Dendritic cell treated with granulocyte-macrophage colony-stimulating factor and Interleukin-4, amounts not matched to agents 40 ng/mL and 50 ng/mL, for 4 days (primary cell): ENCODE measurements around the gene FGB.

Source experiments
- H3K27ac Mint-ChIP-seq: one replicate; pipeline ENCODE4 v1.8.0; 2022; ENCODE audit warnings: mild to moderate bottlenecking, mixed read lengths
- H3K27me3 Mint-ChIP-seq: one replicate; pipeline ENCODE4 v1.8.0; 2022; ENCODE audit warnings: mild to moderate bottlenecking, mixed read lengths
- H3K36me3 Mint-ChIP-seq: one replicate; pipeline ENCODE4 v1.8.0; 2022; ENCODE audit warnings: low read depth, mixed read lengths
- H3K4me1 Mint-ChIP-seq: one replicate; pipeline ENCODE4 v1.8.0; 2022; ENCODE audit warnings: low read depth, mixed read lengths
- H3K4me3 Mint-ChIP-seq: one replicate; pipeline ENCODE4 v1.8.0; 2022; ENCODE audit warnings: mild to moderate bottlenecking, moderate library complexity, mixed read lengths
- H3K9me3 Mint-ChIP-seq: one replicate; pipeline ENCODE4 v1.8.0; 2022; ENCODE audit warnings: mixed read lengths
- intact Hi-C: fragments of 100-400 bp; cut with micrococcal nuclease; formaldehyde crosslinking; loops from one replicate; pipeline ENCODE4 v1.15.0; 2022

The FGB gene

GRCh38 chr4:154578919-154579318 lies 16.1 kb downstream of the FGB start:
- Mint-ChIP-seq H3K27me3 (no peaks in the 10 kb centered on the region), H3K4me1 (no peaks in the 10 kb centered on the region), H3K36me3 (no peaks in the 10 kb centered on the region), H3K9me3 (no peaks in the 10 kb centered on the region), H3K27ac (no peak overlapping the region), H3K4me3 (no peak overlapping the region)
- intact Hi-C loops = no loop called here

GRCh38 chr4:154579927-154580326 lies 17.1 kb downstream of the FGB start:
- no peaks in the 10 kb centered on the region for H3K4me1 Mint-ChIP-seq
- H3K27ac Mint-ChIP-seq = no peak overlapping the region
- intact Hi-C loops = no loop called here

GRCh38 chr4:154582723-154583122 lies 19.9 kb downstream of the FGB start:
- H3K36me3 Mint-ChIP-seq = no peaks in the 10 kb centered on the region
- H3K4me3 Mint-ChIP-seq = no peak overlapping the region
- intact Hi-C loops = no loop called here
- H3K27me3 Mint-ChIP-seq = peaks cover 1% of the 10 kb centered on the region
- H3K9me3 Mint-ChIP-seq = no peaks in the 10 kb centered on the region
- no peaks in the 10 kb centered on the region for H3K4me1 Mint-ChIP-seq
- no peak overlapping the region for H3K27ac Mint-ChIP-seq

More at GRCh38 chr4:154579927-154580326, 17.1 kb downstream of the FGB start:
- no peaks in the 10 kb centered on the region for H3K9me3 Mint-ChIP-seq
- H3K4me3 Mint-ChIP-seq = no peak overlapping the region
- no peaks in the 10 kb centered on the region for H3K27me3 Mint-ChIP-seq
- no peaks in the 10 kb centered on the region for H3K36me3 Mint-ChIP-seq

- no peaks in the 10 kb centered on the region for H3K4me1 Mint-ChIP-seq
- intact Hi-C loops = no loop called here
- no peak overlapping the region for H3K27ac Mint-ChIP-seq
- no peaks in the 10 kb centered on the region for H3K36me3 Mint-ChIP-seq
- no peaks in the 10 kb centered on the region for H3K9me3 Mint-ChIP-seq
- no peak overlapping the region for H3K4me3 Mint-ChIP-seq
- peaks cover 1% of the 10 kb centered on the region for H3K27me3 Mint-ChIP-seq
Observed at GRCh38 chr4:154583230-154583629, 20.4 kb downstream of the FGB start.

GRCh38 chr4:154583677-154584076 lies 20.9 kb downstream of the FGB start:
- no peaks in the 10 kb centered on the region for H3K4me1 Mint-ChIP-seq
- H3K36me3 Mint-ChIP-seq = no peaks in the 10 kb centered on the region
- H3K9me3 Mint-ChIP-seq = no peaks in the 10 kb centered on the region
- H3K27ac Mint-ChIP-seq = no peak overlapping the region
- H3K27me3 Mint-ChIP-seq = peaks cover 1% of the 10 kb centered on the region
- no peak overlapping the region for H3K4me3 Mint-ChIP-seq
- intact Hi-C loops = no loop called here

GRCh38 chr4:154584259-154584658 lies 21.4 kb downstream of the FGB start:
- H3K4me1 Mint-ChIP-seq = no peaks in the 10 kb centered on the region
- peaks cover 1% of the 10 kb centered on the region for H3K27me3 Mint-ChIP-seq
- H3K27ac Mint-ChIP-seq = no peak overlapping the region
- H3K9me3 Mint-ChIP-seq = no peaks in the 10 kb centered on the region
- intact Hi-C loops = no loop called here
- no peak overlapping the region for H3K4me3 Mint-ChIP-seq
- no peaks in the 10 kb centered on the region for H3K36me3 Mint-ChIP-seq

- no peaks in the 10 kb centered on the region for H3K36me3 Mint-ChIP-seq
- no peak overlapping the region for H3K27ac Mint-ChIP-seq
- no peak overlapping the region for H3K4me3 Mint-ChIP-seq
- H3K4me1 Mint-ChIP-seq = no peaks in the 10 kb centered on the region
- H3K27me3 Mint-ChIP-seq = peaks cover 4% of the 10 kb centered on the region
- intact Hi-C loops = no loop called here
- H3K9me3 Mint-ChIP-seq = no peaks in the 10 kb centered on the region
Observed at GRCh38 chr4:154585369-154586018, 22.7 kb downstream of the FGB start.

GRCh38 chr4:154586296-154587033 lies 23.7 kb downstream of the FGB start:
- Mint-ChIP-seq H3K27ac (no peak overlapping the region), H3K4me3 (no peak overlapping the region), H3K9me3 (no peaks in the 10 kb centered on the region), H3K27me3 (peaks cover 4% of the 10 kb centered on the region), H3K36me3 (no peaks in the 10 kb centered on the region), H3K4me1 (no peaks in the 10 kb centered on the region)
- intact Hi-C loops = no loop called here

- no peaks in the 10 kb centered on the region for H3K36me3 Mint-ChIP-seq
- no peaks in the 10 kb centered on the region for H3K4me1 Mint-ChIP-seq
- H3K27me3 Mint-ChIP-seq = peaks cover 4% of the 10 kb centered on the region
- no peak overlapping the region for H3K27ac Mint-ChIP-seq
- intact Hi-C loops = no loop called here
- H3K4me3 Mint-ChIP-seq = no peak overlapping the region
- no peaks in the 10 kb centered on the region for H3K9me3 Mint-ChIP-seq
Observed at GRCh38 chr4:154588198-154588597, 25.4 kb downstream of the FGB start.

GRCh38 chr4:154589296-154590197 lies 26.7 kb downstream of the FGB start:
- no peaks in the 10 kb centered on the region for H3K9me3 Mint-ChIP-seq
- H3K4me1 Mint-ChIP-seq = no peaks in the 10 kb centered on the region
- H3K36me3 Mint-ChIP-seq = no peaks in the 10 kb centered on the region
- intact Hi-C loops = no loop called here
- no peak overlapping the region for H3K4me3 Mint-ChIP-seq
- H3K27me3 Mint-ChIP-seq = peaks cover 4% of the 10 kb centered on the region
- H3K27ac Mint-ChIP-seq = no peak overlapping the region

GRCh38 chr4:154590329-154591006 lies 27.7 kb downstream of the FGB start, which contains the start of gene FGA:
Gene FGA, minus strand, starts transcription at chr4:154590742. Its CDS starts 55 bp downstream, at chr4:154590687.
- no peak within 1 kb of the TSS for H3K4me3 Mint-ChIP-seq
- intact Hi-C loops = no loop called here
- H3K9me3 Mint-ChIP-seq = no peaks in the 10 kb centered on the region
- peaks cover 4% of the 10 kb centered on the region for H3K27me3 Mint-ChIP-seq
- no peaks in the 10 kb centered on the region for H3K4me1 Mint-ChIP-seq
- no peak within 1 kb of the TSS for H3K27ac Mint-ChIP-seq
- H3K36me3 Mint-ChIP-seq = no peaks in the 10 kb centered on the region

GRCh38 chr4:154591890-154592289 lies 29.1 kb downstream of the FGB start:
- no peaks in the 10 kb centered on the region for H3K36me3 Mint-ChIP-seq
- H3K27ac Mint-ChIP-seq = no peak overlapping the region
- no peaks in the 10 kb centered on the region for H3K9me3 Mint-ChIP-seq
- H3K4me3 Mint-ChIP-seq = no peak overlapping the region
- intact Hi-C loops = no loop called here
- peaks cover 4% of the 10 kb centered on the region for H3K27me3 Mint-ChIP-seq
- H3K4me1 Mint-ChIP-seq = peaks cover 3% of the 10 kb centered on the region

GRCh38 chr4:154593868-154594267 lies 31.1 kb downstream of the FGB start:
- Mint-ChIP-seq H3K27me3 (peaks cover 3% of the 10 kb centered on the region), H3K36me3 (no peaks in the 10 kb centered on the region), H3K4me3 (no peak overlapping the region), H3K9me3 (no peaks in the 10 kb centered on the region), H3K27ac (no peak overlapping the region), H3K4me1 (peaks cover 6% of the 10 kb centered on the region)
- intact Hi-C loops = no loop called here
